ENCODE data around the gene CDK17. TPM values are rescaled to one million over a fixed set of nuclear protein-coding genes. Genes with fewer than 3 reads are reported as not detected.
"Not testable (repeated sequence)": the region's sequence is repeated elsewhere in the genome, so short reads cannot be mapped to it uniquely, and the experiment has no call there.

CDK17 gene
- polyA plus RNA-seq, 5 donors: 38.6 to 67.7 (median 51.6) TPM

GRCh38 chr12:96322720-96323119, 77.5 kb downstream of the CDK17 start:
- no peak for DNase-seq

DNA sequence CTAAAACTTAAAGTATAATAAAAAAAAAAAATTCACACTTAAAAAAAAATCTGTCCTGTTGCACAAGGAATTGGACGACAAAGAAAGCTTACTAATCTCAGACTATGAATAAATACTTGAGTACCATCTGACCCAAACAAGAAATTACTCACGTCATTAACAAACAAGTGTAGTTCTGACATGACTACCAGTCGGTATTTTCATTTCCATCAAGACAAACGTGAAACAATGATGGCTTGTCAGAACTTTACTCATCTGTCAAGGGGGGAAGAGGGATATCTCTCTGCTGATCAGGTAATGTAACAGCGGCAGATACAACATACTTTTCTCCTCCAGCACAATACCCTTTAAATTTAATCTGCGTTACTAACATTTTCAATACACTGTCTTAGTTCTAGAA, 78.3 kb downstream of the CDK17 start:
- DNase-seq: no peak

DNA sequence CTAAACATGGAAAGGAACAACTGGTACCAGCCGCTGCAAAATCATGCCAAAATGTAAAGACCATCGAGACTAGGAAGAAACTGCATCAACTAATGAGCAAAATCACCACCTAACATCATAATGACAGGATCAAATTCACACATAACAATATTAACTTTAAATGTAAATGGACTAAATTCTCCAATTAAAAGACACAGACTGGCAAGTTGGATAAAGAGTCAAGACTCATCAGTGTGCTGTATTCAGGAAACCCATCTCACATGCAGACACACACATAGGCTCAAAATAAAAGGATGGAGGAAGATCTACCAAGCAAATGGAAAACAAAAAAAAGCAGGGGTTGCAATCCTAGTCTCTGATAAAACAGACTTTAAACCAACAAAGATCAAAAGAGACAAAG, 82.4 kb downstream of the CDK17 start:
- DNase-seq: not testable (repeated sequence)

GRCh38 chr12:96315741-96316481, 84.3 kb downstream of the CDK17 start:
- DNase-seq: not testable (repeated sequence)

- no peak for DNase-seq
These were observed 85.5 kb downstream of the CDK17 start for GRCh38 chr12:96314723-96315122.

GRCh38 chr12:96313606-96314005, 86.6 kb downstream of the CDK17 start:
- DNase-seq: no peak

- no peak for DNase-seq
These were observed 89.0 kb downstream of the CDK17 start for GRCh38 chr12:96311191-96311590.

DNA sequence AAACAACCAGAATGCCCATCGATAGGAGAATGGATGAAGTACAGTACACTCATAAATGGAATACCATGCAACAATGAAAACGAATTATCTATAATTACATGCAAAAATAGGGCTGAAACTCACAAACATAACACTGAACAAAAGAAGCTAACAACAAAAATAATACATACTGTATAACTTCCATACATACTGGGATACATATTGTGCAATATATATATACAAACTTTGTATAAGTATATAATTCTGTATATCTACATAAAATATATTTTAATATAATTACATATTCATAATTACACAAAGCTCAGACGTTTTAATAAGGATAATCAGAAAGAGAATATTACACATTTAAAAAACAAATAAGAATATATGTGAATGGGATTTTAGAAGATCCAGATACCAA, 90.2 kb downstream of the CDK17 start:
- no peak for DNase-seq

DNA sequence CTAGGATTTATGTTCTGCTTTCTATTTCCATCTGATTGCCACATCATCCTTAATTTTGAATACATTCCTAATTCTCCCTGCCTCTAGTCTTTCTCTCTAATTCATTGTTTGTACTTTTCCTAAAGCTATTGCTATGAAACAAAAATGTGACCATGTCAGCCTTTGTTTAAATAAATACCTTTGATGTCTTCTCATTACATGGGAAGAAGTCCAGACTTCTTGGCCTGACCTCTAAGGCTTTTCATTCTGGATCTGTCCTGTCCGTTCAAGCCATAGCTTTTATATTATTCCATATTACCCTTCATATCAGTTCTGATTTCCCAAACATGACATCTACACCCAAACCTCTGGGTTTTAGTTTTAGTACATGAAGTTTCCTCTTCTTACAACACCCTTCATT, 91.4 kb downstream of the CDK17 start:
- no peak for DNase-seq

GRCh38 chr12:96305665-96306064, 94.6 kb downstream of the CDK17 start:
- no peak for DNase-seq

GRCh38 chr12:96303653-96304052, 96.6 kb downstream of the CDK17 start:
- no peak for DNase-seq

DNA sequence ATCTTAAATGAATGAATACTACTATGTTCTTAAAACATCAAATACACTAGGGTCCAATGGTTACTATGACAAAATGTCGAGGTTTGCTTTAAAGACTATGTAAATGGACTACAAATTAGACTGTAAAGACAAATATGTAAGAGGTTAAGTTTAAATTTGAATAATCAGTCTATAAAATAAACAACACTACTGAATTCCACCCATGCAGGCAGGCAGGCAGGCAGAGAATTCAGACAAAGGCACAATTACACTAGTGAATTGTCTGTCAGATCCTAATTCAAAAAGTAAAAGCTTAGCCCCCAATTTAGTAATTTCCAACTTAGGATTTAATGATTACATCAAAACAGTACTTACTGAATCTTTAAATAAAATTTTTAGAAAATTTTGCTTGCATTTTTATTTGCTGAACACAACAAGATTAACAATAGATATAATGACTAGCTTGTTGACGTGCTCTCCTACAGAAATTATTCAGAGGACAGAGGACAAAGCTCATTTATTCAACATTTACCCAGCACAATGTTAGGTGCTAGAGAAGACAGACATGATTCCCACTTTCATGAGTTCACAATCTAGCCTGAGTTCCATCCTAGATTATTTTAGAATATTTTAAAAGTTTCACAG, 97.4 kb downstream of the CDK17 start:
- no peak for DNase-seq

- no peak for DNase-seq
These were observed 98.5 kb downstream of the CDK17 start for GRCh38 chr12:96301732-96302131.

- no peak for DNase-seq
These were observed 100.2 kb downstream of the CDK17 start for GRCh38 chr12:96300064-96300463.

- no peak for DNase-seq
These were observed 102.7 kb downstream of the CDK17 start for GRCh38 chr12:96297504-96297903.

GRCh38 chr12:96295532-96296160, 104.6 kb downstream of the CDK17 start:
- no peak for DNase-seq

DNA sequence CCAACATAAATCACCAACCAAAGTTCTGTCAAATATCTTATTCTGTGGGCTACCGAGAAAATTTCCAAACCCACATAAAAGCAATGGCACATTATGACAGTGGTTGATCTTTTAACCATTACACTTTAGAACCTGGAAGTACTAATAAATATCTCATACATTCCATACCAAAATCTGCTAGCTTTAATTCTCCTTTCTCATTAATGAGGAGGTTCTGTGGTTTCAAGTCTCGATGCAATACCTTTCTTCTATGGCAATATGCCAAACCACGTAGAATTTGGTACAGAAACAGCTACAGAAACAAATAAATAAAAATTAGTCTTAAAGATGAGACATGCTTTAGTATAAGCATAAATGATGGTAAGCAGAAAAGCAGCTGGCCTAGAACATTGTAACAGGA, 105.4 kb downstream of the CDK17 start:
- no peak for DNase-seq

GRCh38 chr12:96293093-96293492, 107.1 kb downstream of the CDK17 start:
- DNase-seq: no peak

DNA sequence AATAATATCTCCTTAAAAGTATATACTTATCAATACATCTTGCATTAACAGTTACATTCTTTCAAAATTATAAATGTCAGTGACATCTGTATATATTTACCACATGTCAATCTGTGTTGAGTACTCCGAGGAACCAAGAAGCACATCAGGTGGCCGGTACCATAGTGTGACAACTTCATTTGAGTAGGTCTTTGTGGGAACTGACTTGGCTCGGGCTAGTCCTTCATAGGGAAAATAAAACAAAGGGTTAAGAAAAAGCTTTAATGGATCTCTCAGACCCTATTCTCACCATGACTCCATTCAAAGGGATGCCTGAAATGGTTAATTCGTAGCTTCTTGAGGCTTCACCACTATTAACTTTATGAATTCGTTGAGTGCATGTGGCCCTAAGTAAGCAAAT, 111.2 kb downstream of the CDK17 start:
- DNase-seq: no peak

DNA sequence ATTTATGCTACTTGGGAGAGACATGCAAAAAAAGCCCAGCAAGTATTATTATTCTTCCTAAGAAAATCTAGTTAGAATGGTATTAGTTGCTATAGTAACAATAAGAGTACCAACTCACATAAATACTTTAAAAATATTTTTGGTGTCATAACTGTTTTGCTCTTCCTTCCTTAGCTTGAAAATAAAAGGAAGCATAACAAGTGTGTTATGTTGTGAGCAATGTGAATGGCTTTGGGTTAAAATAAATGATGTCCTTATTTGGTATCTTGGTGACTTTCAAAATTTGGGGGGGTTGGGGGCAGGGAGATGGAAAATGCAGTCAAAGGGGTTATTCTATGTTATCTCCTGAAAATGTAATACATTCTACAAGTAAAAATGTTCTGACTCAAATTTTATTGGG, 115.1 kb downstream of the CDK17 start:
- DNase-seq: no peak

GRCh38 chr12:96274331-96274730, 125.9 kb downstream of the CDK17 start:
- DNase-seq: no peak

DNA sequence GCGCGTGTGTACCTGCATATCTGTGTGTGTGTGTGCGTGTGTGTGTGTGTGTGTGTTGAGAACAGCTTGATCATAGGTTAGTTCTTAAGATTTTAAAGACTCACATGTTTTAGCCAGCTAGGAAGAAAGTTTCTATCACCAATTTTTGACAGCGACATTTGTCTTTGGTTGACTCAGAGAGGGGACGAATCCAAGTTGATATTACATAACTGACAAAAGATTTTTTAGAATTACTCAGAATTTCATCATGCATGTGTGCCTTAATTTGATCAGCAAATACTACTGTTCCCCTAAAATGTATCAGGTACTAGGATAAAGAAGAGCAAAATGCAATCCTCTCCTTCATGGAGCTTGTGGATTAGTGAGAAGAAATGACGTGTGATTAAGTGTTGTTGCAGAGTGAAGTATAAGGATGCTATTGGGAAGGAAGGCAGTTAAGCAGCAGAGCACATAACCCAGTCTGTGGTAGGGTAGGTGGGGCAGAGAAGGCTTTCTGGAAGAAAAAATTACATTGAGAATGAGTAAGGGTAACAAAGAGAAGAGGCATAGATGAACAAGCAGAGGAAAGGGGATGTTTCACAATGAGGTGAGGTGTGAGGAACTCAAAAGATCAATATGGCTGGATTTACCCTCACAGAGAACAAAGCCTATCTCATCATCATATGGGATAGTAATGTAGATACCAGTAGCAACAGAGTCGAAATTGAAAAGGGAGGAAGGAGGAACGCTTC, 128.6 kb downstream of the CDK17 start:
- DNase-seq: no peak

GRCh38 chr12:96266238-96266637, 134.0 kb downstream of the CDK17 start:
- no peak for DNase-seq
